ENCODE data around the gene EPS8L2. TPM values are rescaled to one million over a fixed set of nuclear protein-coding genes. Genes with fewer than 3 reads are reported as not detected.
A peak's percentile ranks its signal among the peaks of the same experiment; 100 is the strongest.
"Not testable (repeated sequence)": the region's sequence is repeated elsewhere in the genome, so short reads cannot be mapped to it uniquely, and the experiment has no call there.

The EPS8L2 gene
- total RNA-seq, 2 donors from 2014 or later, result 92.1 to 114 TPM

DNA sequence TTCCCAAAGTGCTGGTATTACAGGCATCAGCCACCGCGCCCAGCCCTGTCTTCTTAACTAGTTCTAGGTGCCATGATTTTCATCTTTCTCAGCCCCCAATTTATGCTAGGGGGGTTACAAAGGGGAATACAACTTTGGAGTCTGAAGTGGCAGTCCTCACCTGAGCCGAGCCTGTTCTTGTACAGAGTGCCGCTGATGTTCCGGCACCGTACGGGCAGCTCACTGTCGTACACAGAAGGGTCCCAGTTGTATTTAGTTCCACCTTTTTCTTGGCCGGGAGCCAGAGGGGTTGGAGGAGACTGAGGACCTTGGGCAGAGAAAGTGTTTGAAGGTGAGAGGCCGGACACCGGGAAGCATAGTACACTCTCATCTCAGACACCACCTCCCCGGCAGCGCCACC, 18.3 kb upstream of the EPS8L2 start:
- H3K4me3 ChIP-seq, result no peak overlapping the region
- TF ChIP-seq, protein P1, sequence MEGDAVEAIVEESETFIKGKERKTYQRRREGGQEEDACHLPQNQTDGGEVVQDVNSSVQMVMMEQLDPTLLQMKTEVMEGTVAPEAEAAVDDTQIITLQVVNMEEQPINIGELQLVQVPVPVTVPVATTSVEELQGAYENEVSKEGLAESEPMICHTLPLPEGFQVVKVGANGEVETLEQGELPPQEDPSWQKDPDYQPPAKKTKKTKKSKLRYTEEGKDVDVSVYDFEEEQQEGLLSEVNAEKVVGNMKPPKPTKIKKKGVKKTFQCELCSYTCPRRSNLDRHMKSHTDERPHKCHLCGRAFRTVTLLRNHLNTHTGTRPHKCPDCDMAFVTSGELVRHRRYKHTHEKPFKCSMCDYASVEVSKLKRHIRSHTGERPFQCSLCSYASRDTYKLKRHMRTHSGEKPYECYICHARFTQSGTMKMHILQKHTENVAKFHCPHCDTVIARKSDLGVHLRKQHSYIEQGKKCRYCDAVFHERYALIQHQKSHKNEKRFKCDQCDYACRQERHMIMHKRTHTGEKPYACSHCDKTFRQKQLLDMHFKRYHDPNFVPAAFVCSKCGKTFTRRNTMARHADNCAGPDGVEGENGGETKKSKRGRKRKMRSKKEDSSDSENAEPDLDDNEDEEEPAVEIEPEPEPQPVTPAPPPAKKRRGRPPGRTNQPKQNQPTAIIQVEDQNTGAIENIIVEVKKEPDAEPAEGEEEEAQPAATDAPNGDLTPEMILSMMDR (IDR thresholded peaks at IDR 0.05), result no peak
- TF ChIP-seq POLR2AphosphoS5 (IDR thresholded peaks at IDR 0.05) (no peak), POLR2A (IDR thresholded peaks at IDR 0.05) (no peak)

GRCh38 chr11:688681-689080, 17.4 kb upstream of the EPS8L2 start:
- WGBS, result 75% methylated on average over 9 of the region's 9 CpGs
- H3K4me1 ChIP-seq (replicated peaks), result peaks cover 14% of the 10 kb centered on the region
- H3K27me3 ChIP-seq (replicated peaks; ENCODE audit: insufficient read depth), result no peaks in the 10 kb centered on the region
- intact Hi-C loops (cut with DNase I), result no loop called here
- no peaks in the 10 kb centered on the region for H3K9me3 ChIP-seq
- H3K4me3 ChIP-seq, result no peak overlapping the region
- peaks cover 0 to 5% of the 10 kb centered on the region in 2 donors for H3K36me3 ChIP-seq
- no peak for TF ChIP-seq POLR2AphosphoS5 (IDR thresholded peaks at IDR 0.05)
- no peak for TF ChIP-seq POLR2A (IDR thresholded peaks at IDR 0.05)
- TF ChIP-seq, protein P1 (IDR thresholded peaks at IDR 0.05), result no peak
- peak overlapping the region in 1 of 2 donors; percentile 0 for H3K27ac ChIP-seq
- DNase-seq (ENCODE audit: low spot score), result no peak

More for the DNA sequence above, 18.3 kb upstream of the EPS8L2 start:
- Histone ChIP-seq H3K9me3 (no peaks in the 10 kb centered on the region), H3K36me3 (peaks cover 0 to 5% of the 10 kb centered on the region in 2 donors), H3K27ac (no peak overlapping the region), H3K4me1 (replicated peaks) (peaks cover 7% of the 10 kb centered on the region), H3K27me3 (replicated peaks; ENCODE audit: insufficient read depth) (no peaks in the 10 kb centered on the region)
- no peak for DNase-seq (ENCODE audit: low spot score)
- WGBS, result 96% methylated on average over 13 of the region's 13 CpGs
- intact Hi-C loops (cut with DNase I), result no loop called here

- Histone ChIP-seq H3K27ac (peak overlapping the region; percentile 58 to 99), H3K27me3 (replicated peaks; ENCODE audit: insufficient read depth) (no peaks in the 10 kb centered on the region), H3K4me3 (no peak overlapping the region), H3K36me3 (peaks cover 0 to 5% of the 10 kb centered on the region in 2 donors), H3K9me3 (no peaks in the 10 kb centered on the region), H3K4me1 (replicated peaks) (peaks cover 23% of the 10 kb centered on the region)
- WGBS, result 52% methylated on average over 7 of the region's 7 CpGs
- intact Hi-C loops (cut with DNase I), result no loop called here
- peak; percentile 60 for DNase-seq (ENCODE audit: low spot score)
- peak; percentile 78 for TF ChIP-seq POLR2AphosphoS5 (IDR thresholded peaks at IDR 0.05)
- TF ChIP-seq, protein P1 (IDR thresholded peaks at IDR 0.05), result no peak
Measured at GRCh38 chr11:689625-690024, 16.4 kb upstream of the EPS8L2 start.

GRCh38 chr11:690244-690643, 15.8 kb upstream of the EPS8L2 start:
- H3K4me3 ChIP-seq; DNase-seq (ENCODE audit: low spot score); H3K27me3 ChIP-seq (replicated peaks; ENCODE audit: insufficient read depth); H3K9me3 ChIP-seq; intact Hi-C loops (cut with DNase I); H3K36me3 ChIP-seq: not testable (repeated sequence)
- 96% methylated on average over 3 of the region's 3 CpGs for WGBS
- Histone ChIP-seq H3K27ac (peak overlapping the region; percentile 4 to 99), H3K4me1 (replicated peaks) (peaks cover 23% of the 10 kb centered on the region)

GRCh38 chr11:690738-691633, 15.0 kb upstream of the EPS8L2 start:
- 67% methylated on average over 16 of the region's 27 CpGs for WGBS
- peak overlapping the region; percentile 10 to 99 for H3K27ac ChIP-seq
- TF ChIP-seq POLR2A (IDR thresholded peaks at IDR 0.05) (no peak), POLR2AphosphoS5 (IDR thresholded peaks at IDR 0.05) (no peak)
- TF ChIP-seq, protein P1 (IDR thresholded peaks at IDR 0.05), result no peak
- peaks cover 23% of the 10 kb centered on the region for H3K4me1 ChIP-seq (replicated peaks)
- peaks cover 0 to 5% of the 10 kb centered on the region in 2 donors for H3K36me3 ChIP-seq
- intact Hi-C loops (cut with DNase I), result no loop called here
- no peaks in the 10 kb centered on the region for H3K9me3 ChIP-seq
- DNase-seq (ENCODE audit: low spot score), result no peak
- H3K4me3 ChIP-seq, result no peak overlapping the region
- no peaks in the 10 kb centered on the region for H3K27me3 ChIP-seq (replicated peaks; ENCODE audit: insufficient read depth)

Data from prostate gland (tissue), 2 donors.